Kidney epithelial cell (primary cell): ENCODE results near the gene LMF2. TPM values are rescaled to one million over a fixed set of nuclear protein-coding genes. Genes with fewer than 3 reads are reported as not detected.

Source experiments
- DNase-seq: peaks from one replicate; pipeline ENCODE4 v3.0.0-alpha.2; 2010; ENCODE audit warnings: low read depth
- H3K27me3 ChIP-seq: 2 replicates; pipeline ENCODE4 v1.6.0; 2011; ENCODE audit warnings: low read length; ENCODE audit not compliant: control insufficient read depth, insufficient read depth
- H3K36me3 ChIP-seq: 2 replicates; pipeline ENCODE4 v1.5.1; 2011; ENCODE audit warnings: low read length; ENCODE audit not compliant: control insufficient read depth, insufficient read depth
- H3K4me3 ChIP-seq: 2 replicates; pipeline ENCODE4 v1.5.1; 2011; ENCODE audit warnings: low read depth, mild to moderate bottlenecking, control low read depth, low read length
- total RNA-seq: library from RNA; depleted of rRNA; stranded (reverse); fragments of >200 nt; gene quantifications from 2 replicates; pipeline ENCODE4 v1.2.3, GENCODE V29; 2015
- TF ChIP-seq, protein P1 (sequence below): IDR thresholded peaks from 2 replicates; pipeline ENCODE4 v1.5.1; 2011; ENCODE audit warnings: mild to moderate bottlenecking, moderate library complexity, low read length, control low read depth, inconsistent platforms; ENCODE audit not compliant: insufficient read depth, poor library complexity, severe bottlenecking

LMF2 gene
- total RNA-seq, 1 donor from 2014 or later: 48.3 TPM

- no peak for DNase-seq
- TF ChIP-seq, protein P1, sequence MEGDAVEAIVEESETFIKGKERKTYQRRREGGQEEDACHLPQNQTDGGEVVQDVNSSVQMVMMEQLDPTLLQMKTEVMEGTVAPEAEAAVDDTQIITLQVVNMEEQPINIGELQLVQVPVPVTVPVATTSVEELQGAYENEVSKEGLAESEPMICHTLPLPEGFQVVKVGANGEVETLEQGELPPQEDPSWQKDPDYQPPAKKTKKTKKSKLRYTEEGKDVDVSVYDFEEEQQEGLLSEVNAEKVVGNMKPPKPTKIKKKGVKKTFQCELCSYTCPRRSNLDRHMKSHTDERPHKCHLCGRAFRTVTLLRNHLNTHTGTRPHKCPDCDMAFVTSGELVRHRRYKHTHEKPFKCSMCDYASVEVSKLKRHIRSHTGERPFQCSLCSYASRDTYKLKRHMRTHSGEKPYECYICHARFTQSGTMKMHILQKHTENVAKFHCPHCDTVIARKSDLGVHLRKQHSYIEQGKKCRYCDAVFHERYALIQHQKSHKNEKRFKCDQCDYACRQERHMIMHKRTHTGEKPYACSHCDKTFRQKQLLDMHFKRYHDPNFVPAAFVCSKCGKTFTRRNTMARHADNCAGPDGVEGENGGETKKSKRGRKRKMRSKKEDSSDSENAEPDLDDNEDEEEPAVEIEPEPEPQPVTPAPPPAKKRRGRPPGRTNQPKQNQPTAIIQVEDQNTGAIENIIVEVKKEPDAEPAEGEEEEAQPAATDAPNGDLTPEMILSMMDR: peak; percentile 78
- no peaks in the 10 kb centered on the region for H3K27me3 ChIP-seq
- no peak overlapping the region for H3K4me3 ChIP-seq
- H3K36me3 ChIP-seq: no peaks in the 10 kb centered on the region
Observed at GRCh38 chr22:50498322-50498890, 9.1 kb downstream of the LMF2 start.

DNA sequence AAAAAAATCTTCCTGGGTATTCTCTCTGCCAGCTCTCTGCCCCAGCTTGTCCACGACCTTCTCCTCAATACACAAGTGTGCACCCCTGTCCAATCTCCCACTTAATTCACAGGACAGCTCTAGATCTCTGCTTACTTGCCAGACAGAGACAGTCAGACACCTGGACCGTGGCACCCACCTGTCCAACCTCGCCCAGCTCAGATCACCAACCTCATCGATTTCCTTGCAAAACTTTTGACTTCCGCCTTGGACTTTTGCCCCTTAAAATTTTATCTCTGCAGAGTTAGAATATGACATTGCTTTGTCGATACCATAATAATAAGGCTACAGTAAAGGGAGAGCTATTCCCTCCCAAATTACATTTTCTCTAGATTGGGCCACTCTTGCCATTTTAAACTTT lies 10.4 kb downstream of the LMF2 start:
- H3K4me3 ChIP-seq: no peak overlapping the region
- TF ChIP-seq, protein P1: no peak
- DNase-seq: no peak
- no peaks in the 10 kb centered on the region for H3K27me3 ChIP-seq
- H3K36me3 ChIP-seq: no peaks in the 10 kb centered on the region

- DNase-seq: no peak
- Histone ChIP-seq H3K27me3 (peaks cover 3% of the 10 kb centered on the region), H3K4me3 (no peak overlapping the region), H3K36me3 (no peaks in the 10 kb centered on the region)
- TF ChIP-seq, protein P1: no peak
Observed at GRCh38 chr22:50490531-50491308, 16.8 kb downstream of the LMF2 start.

GRCh38 chr22:50489363-50490243 lies 17.9 kb downstream of the LMF2 start:
- no peak overlapping the region for H3K4me3 ChIP-seq
- TF ChIP-seq, protein P1: no peak
- no peak for DNase-seq
- peaks cover 3% of the 10 kb centered on the region for H3K27me3 ChIP-seq
- no peaks in the 10 kb centered on the region for H3K36me3 ChIP-seq

DNA sequence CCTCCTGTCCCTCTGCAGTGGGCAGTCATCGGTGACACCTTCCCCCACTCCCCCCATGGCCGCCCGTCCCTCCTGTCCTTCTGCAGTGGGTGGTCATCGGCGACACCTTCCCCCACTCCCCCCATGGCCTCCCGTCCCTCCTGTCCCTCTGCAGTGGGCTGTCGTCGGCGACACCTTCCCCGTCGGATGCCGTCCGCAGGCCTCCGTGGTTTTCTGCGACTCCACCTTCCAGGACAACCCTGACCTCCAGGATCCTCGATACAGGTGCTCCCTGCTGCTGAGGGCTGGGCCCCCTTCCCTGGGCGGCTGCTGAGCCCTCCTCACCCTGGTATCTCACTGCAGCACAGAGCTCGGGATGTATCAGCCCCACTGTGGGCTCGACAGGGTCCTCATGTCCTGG lies 18.6 kb downstream of the LMF2 start:
- Histone ChIP-seq H3K36me3 (no peaks in the 10 kb centered on the region), H3K4me3 (no peak overlapping the region), H3K27me3 (peaks cover 3% of the 10 kb centered on the region)
- no peak for DNase-seq
- TF ChIP-seq, protein P1: no peak
